ENCODE results near the gene CIITA.
A peak's percentile ranks its signal among the peaks of the same experiment; 100 is the strongest.

The CIITA gene

GRCh38 chr16:10979717-10980601, 103.0 kb downstream of the CIITA start:
- DNase-seq (ENCODE audit: extremely low read depth in 1 of 2, low read depth in 1 of 2): no peak

GRCh38 chr16:10980813-10981212, 103.8 kb downstream of the CIITA start:
- no peak for DNase-seq (ENCODE audit: extremely low read depth in 1 of 2, low read depth in 1 of 2)

- DNase-seq (ENCODE audit: extremely low read depth in 1 of 2, low read depth in 1 of 2): peak in 1 of 2 donors; percentile 62
These were observed 104.8 kb downstream of the CIITA start for GRCh38 chr16:10981697-10982216.

- DNase-seq (ENCODE audit: extremely low read depth in 1 of 2, low read depth in 1 of 2): no peak
These were observed 105.6 kb downstream of the CIITA start for GRCh38 chr16:10982465-10983150.

- no peak for DNase-seq (ENCODE audit: extremely low read depth in 1 of 2, low read depth in 1 of 2)
These were observed 106.2 kb downstream of the CIITA start for GRCh38 chr16:10983159-10983558.

- no peak for DNase-seq (ENCODE audit: extremely low read depth in 1 of 2, low read depth in 1 of 2)
These were observed 107.5 kb downstream of the CIITA start for GRCh38 chr16:10984509-10984908.
